Measurements from ENCODE around the gene SRD5A1.

GRCh38 chr5:6705088-6705487 is 71.8 kb downstream of the SRD5A1 start:
- no peak for TF ChIP-seq CTCF (IDR thresholded peaks at IDR 0.05)
- TF ChIP-seq POLR2AphosphoS5 (IDR thresholded peaks at IDR 0.05; ENCODE audit: low read depth, low read length), result no peak
- no peak for TF ChIP-seq TCF7L2 (IDR thresholded peaks at IDR 0.05; ENCODE audit: low read depth, low read length)
- TF ChIP-seq SIN3A (IDR thresholded peaks at IDR 0.05; ENCODE audit: borderline replicate concordance, insufficient read depth, low read depth, low read length), result no peak

All from Panc1 (cell line).